Lower leg skin (tissue), 4 donors: Measurements from ENCODE around the gene PPFIA4. TPM values are rescaled to one million over a fixed set of nuclear protein-coding genes. Genes with fewer than 3 reads are reported as not detected.

Experiments
- DNase-seq, 2 donors: peaks; one replicate each; pipeline ENCODE4 v3.0.0-alpha.2; 2019; ENCODE audit warnings: low spot score in 2 of 2
- H3K4me3 ChIP-seq: fragments of 200-600 bp; sonication (generic); 2 replicates; pipeline ENCODE4 v1.5.1; 2017; ENCODE audit warnings: mild to moderate bottlenecking, low read depth; ENCODE audit not compliant: poor library complexity, severe bottlenecking
- CTCF ChIP-seq, 3 donors: fragments of 450-650 bp; IDR thresholded peaks; one replicate each; pipeline ENCODE4 v1.5.1; 2016; ENCODE audit warnings: antibody characterized with exemption in 3 of 3, mild to moderate bottlenecking in 3 of 3, moderate library complexity in 2 of 3
- POLR2A ChIP-seq, 2 donors: fragments of 450-650 bp; IDR thresholded peaks; one replicate each; pipeline ENCODE4 v1.6.1; 2016 to 2017; ENCODE audit warnings: antibody characterized with exemption in 2 of 2, mild to moderate bottlenecking in 1 of 2, moderate library complexity in 1 of 2
- WGBS, 2 donors: methylation state at CpG; one replicate each; pipeline ENCODE4 v1.1.5; 2018; 5-methylcytosine and 5-hydroxymethylcytosine counted together
- intact Hi-C: fragments of 100-400 bp; cut with DNase I; formaldehyde crosslinking; loops from one replicate; pipeline ENCODE4 v1.15.0; 2023; ENCODE audit warnings: low total_unique reads
- total RNA-seq, 4 donors: library from RNA; depleted of rRNA; stranded (reverse); fragments of >200 nt; gene quantifications; one replicate each; pipeline ENCODE4 v1.1.0, GENCODE V29; 2016

Gene PPFIA4
- total RNA-seq, 4 donors from 2014 or later: 1.7 to 4.0 (median 2.8) TPM

GRCh38 chr1:203055161-203055799, 29.0 kb downstream of the PPFIA4 start:
- intact Hi-C loops: no loop called here
- 87 to 90% methylated on average over 22 to 24 of the region's 24 CpGs for WGBS, 2 donors
- no peak overlapping the region for H3K4me3 ChIP-seq
- no peak for TF ChIP-seq CTCF (IDR thresholded peaks at IDR 0.05)
- TF ChIP-seq POLR2A (IDR thresholded peaks at IDR 0.05): no peak
- no peak for DNase-seq

DNA sequence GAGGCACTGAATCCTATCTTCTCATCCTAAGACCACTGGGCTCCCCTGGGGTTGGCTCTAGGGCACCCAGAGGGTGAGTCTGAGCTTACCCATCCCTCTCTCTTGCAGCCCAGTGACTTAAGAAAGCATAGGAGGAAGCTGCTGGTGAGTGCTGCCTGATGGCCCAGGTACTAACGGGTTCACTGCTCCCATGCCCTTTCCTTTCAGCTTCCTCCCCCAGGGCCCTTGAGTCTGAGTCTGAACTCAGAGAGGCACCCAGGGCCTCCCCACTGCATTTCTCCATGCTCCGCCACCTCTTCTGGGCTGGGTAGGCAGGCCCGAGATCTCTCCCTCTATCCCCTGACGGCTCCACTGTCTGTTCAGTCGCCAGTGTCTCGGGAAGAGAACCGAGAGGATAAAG, 29.7 kb downstream of the PPFIA4 start:
- H3K4me3 ChIP-seq: no peak overlapping the region
- intact Hi-C loops: no loop called here
- WGBS, 2 donors: 85 to 89% methylated on average over 7 of the region's 7 CpGs
- DNase-seq: no peak
- TF ChIP-seq CTCF (IDR thresholded peaks at IDR 0.05): no peak

- no peak overlapping the region for H3K4me3 ChIP-seq
- no peak for DNase-seq
- intact Hi-C loops: no loop called here
- TF ChIP-seq CTCF (IDR thresholded peaks at IDR 0.05) (no peak), POLR2A (IDR thresholded peaks at IDR 0.05) (no peak)
- 96% methylated on average over 6 of the region's 6 CpGs for WGBS, 2 donors
These were observed 30.2 kb downstream of the PPFIA4 start for GRCh38 chr1:203056516-203056915.

- intact Hi-C loops: no loop called here
- TF ChIP-seq CTCF (IDR thresholded peaks at IDR 0.05) (no peak), POLR2A (IDR thresholded peaks at IDR 0.05) (no peak)
- no peak for DNase-seq
- 52 to 55% methylated on average over 9 to 10 of the region's 10 CpGs for WGBS, 2 donors
- no peak overlapping the region for H3K4me3 ChIP-seq
These were observed 31.8 kb downstream of the PPFIA4 start for GRCh38 chr1:203057911-203058675.

DNA sequence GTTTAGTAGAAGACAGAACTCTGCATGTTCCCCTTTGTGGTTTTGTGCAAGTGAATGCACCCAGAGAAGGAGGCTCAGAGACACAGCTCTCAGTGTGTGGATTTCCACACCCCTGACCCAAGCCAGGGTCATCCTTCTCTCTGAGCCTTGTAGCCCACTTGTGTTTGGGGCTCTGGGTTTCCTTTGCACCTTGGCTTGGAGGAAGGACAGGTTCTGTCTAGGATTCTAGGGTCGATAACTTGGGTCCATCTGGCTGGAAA, 32.3 kb downstream of the PPFIA4 start:
- no peak for DNase-seq
- intact Hi-C loops: no loop called here
- WGBS, 2 donors: 70 to 80% methylated on average over 1 of the region's 1 CpG
- no peak overlapping the region for H3K4me3 ChIP-seq
- TF ChIP-seq CTCF (IDR thresholded peaks at IDR 0.05) (no peak), POLR2A (IDR thresholded peaks at IDR 0.05) (no peak)

- WGBS, 2 donors: 81 to 92% methylated on average over 2 of the region's 2 CpGs
- TF ChIP-seq POLR2A (IDR thresholded peaks at IDR 0.05): no peak
- TF ChIP-seq CTCF (IDR thresholded peaks at IDR 0.05): no peak
- intact Hi-C loops: no loop called here
These were observed 33.2 kb downstream of the PPFIA4 start for GRCh38 chr1:203059485-203059884.

More at GRCh38 chr1:203059485-203059884, 33.2 kb downstream of the PPFIA4 start:
- no peak overlapping the region for H3K4me3 ChIP-seq
- DNase-seq: no peak
